Mesothelial cell of epicardium (in vitro differentiated cells): ENCODE results near the gene DOCK11. TPM values are rescaled to one million over a fixed set of nuclear protein-coding genes. Genes with fewer than 3 reads are reported as not detected.

Experiments used
- DNase-seq, 2 experiments: peaks; one replicate each; pipeline ENCODE4 v3.0.0; 2021; ENCODE audit warnings: low spot score in 2 of 2; ENCODE audit not compliant: unreplicated experiment in 2 of 2
- H3K27ac Mint-ChIP-seq: 2 replicates; pipeline ENCODE4 v1.8.0; 2021; ENCODE audit warnings: mixed read lengths
- H3K27me3 Mint-ChIP-seq: 2 replicates; pipeline ENCODE4 v1.8.0; 2021; ENCODE audit warnings: low read depth, mixed read lengths
- H3K36me3 Mint-ChIP-seq: 2 replicates; pipeline ENCODE4 v1.8.0; 2021; ENCODE audit warnings: mixed read lengths
- H3K4me1 Mint-ChIP-seq: 2 replicates; pipeline ENCODE4 v1.8.0; 2021; ENCODE audit warnings: mixed read lengths
- H3K4me3 Mint-ChIP-seq: 2 replicates; pipeline ENCODE4 v1.8.0; 2021; ENCODE audit warnings: mild to moderate bottlenecking, moderate library complexity, mixed read lengths
- H3K9me3 Mint-ChIP-seq: 2 replicates; pipeline ENCODE4 v1.8.0; 2021; ENCODE audit warnings: mixed read lengths
- total RNA-seq: library from RNA; stranded (reverse); gene quantifications from 3 replicates; pipeline ENCODE4 v1.2.1, GENCODE V29; 2021
- TF ChIP-seq, protein P1 (sequence below): fragments of 200-600 bp; sonication (generic); IDR thresholded peaks from one replicate; pipeline ENCODE4 v1.5.0; 2021; ENCODE audit warnings: antibody characterized with exemption; ENCODE audit not compliant: unreplicated experiment

Gene DOCK11
- total RNA-seq, 1 donor from 2014 or later, result 56.7 TPM

DNA sequence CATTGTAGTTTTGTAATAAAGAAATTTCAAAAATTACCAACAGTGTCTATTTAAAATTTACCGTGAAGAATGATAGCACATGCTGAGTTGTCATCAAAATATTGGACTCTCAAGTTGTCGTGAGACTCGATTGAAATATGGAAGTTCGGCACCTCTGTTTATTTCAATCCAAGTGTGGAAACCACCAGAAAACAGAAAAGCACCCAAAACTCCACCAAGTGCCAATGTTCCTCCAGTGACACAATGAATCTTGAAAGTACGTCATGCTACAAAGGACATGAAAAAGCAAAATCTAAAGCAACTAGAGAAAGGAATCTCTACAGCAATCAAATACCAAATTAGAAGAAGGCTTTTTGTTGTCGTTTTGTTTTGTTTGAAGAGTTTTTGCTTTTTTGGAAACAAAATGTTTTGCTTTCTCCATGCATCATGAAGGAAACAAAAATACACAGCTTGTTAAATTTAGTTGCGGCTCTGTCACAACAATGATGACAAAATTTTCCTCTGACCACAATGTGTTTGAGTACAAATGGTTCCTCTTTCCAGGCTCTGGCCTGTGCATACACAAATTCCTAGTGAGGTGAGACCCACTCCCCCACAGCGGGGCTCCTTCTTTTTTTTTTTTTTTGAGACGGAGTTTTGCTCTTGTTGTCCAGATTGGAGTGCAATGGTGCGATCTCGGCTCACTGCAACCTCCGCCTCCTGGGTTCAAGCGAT is 222.2 kb downstream of the DOCK11 start:
- no peak for DNase-seq
- Mint-ChIP-seq H3K4me1 (no peaks in the 10 kb centered on the region), H3K36me3 (no peaks in the 10 kb centered on the region), H3K9me3 (peaks cover 46% of the 10 kb centered on the region), H3K27ac (no peak overlapping the region), H3K4me3 (no peak overlapping the region), H3K27me3 (no peaks in the 10 kb centered on the region)
- TF ChIP-seq, protein P1, sequence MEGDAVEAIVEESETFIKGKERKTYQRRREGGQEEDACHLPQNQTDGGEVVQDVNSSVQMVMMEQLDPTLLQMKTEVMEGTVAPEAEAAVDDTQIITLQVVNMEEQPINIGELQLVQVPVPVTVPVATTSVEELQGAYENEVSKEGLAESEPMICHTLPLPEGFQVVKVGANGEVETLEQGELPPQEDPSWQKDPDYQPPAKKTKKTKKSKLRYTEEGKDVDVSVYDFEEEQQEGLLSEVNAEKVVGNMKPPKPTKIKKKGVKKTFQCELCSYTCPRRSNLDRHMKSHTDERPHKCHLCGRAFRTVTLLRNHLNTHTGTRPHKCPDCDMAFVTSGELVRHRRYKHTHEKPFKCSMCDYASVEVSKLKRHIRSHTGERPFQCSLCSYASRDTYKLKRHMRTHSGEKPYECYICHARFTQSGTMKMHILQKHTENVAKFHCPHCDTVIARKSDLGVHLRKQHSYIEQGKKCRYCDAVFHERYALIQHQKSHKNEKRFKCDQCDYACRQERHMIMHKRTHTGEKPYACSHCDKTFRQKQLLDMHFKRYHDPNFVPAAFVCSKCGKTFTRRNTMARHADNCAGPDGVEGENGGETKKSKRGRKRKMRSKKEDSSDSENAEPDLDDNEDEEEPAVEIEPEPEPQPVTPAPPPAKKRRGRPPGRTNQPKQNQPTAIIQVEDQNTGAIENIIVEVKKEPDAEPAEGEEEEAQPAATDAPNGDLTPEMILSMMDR, result no peak

DNA sequence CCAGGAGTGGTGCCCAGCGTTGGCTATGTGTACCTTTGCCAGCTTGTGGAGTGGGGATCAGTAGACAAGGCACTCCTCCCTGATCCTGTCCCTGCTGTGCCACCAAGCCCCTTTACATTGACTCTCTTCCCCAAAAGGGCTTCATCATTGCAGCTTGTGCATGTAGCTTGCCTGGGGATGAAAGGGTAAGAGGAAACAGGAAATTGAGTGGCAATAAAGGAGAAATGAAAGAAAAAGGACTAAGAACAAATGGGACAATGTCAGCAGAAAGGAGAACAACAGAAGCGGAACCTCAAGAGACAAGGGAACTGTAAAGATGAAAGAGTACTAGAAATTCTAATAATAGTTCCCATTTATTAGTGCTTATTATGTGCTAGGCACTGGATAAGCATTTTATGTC is 223.1 kb downstream of the DOCK11 start:
- H3K4me3 Mint-ChIP-seq, result no peak overlapping the region
- DNase-seq, result no peak
- no peaks in the 10 kb centered on the region for H3K4me1 Mint-ChIP-seq
- H3K9me3 Mint-ChIP-seq, result peaks cover 41% of the 10 kb centered on the region
- H3K27me3 Mint-ChIP-seq, result no peaks in the 10 kb centered on the region
- TF ChIP-seq, protein P1, result no peak
- H3K36me3 Mint-ChIP-seq, result no peaks in the 10 kb centered on the region
- no peak overlapping the region for H3K27ac Mint-ChIP-seq

DNA sequence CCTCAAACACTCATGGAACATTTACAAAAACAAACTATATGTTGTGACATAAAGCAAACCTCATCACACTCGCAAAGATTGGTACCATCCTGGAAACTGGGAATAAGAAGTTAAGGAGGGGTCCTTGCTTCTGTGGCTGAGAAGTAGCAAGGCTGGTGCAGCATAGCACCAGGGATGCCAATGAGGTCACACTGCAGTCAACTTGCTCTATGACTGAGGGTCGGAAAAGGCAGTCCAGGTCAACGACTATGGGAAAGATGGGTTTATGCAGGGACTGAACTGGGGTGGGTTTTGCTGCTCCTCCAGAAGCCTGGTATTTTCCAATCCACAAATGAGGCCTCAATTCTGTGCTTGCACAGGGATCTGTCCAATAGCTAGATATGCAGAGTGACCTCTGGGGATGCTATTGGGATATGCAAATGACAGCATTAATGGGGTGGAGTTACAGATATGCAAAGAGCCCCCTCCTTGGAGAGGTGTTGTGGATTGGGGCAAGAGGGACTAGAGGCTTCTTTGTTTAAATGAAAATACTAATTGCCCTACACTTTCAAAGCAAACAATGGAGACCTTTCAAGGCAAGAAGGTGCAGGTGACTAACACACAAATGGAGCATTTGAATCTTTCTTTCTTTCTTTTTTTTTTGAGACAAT is 224.6 kb downstream of the DOCK11 start:
- Mint-ChIP-seq H3K4me3 (no peak overlapping the region), H3K36me3 (no peaks in the 10 kb centered on the region), H3K27me3 (no peaks in the 10 kb centered on the region), H3K27ac (no peak overlapping the region), H3K4me1 (peaks cover 4% of the 10 kb centered on the region), H3K9me3 (peaks cover 39% of the 10 kb centered on the region)
- TF ChIP-seq, protein P1, result no peak
- no peak for DNase-seq

DNA sequence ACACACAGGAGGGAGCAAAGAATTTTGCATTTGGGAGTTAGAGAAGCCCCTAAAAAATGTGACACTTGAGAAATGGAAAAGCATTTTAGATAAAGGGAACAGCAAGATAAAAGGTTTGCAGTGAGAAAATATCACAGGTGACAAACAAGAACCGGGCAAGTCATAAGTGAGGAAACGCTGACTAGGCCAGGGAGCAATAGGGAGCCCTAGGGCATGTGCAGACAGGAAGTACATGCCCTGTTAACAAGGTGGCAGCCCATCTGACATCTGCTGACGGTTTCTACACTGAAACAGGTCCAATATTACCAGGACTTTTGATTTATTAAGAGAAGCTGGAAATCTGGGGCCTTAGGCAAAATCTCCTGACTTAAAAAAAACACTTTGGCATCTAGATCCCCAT is 227.8 kb downstream of the DOCK11 start:
- peaks cover 8% of the 10 kb centered on the region for H3K4me1 Mint-ChIP-seq
- peaks cover 34% of the 10 kb centered on the region for H3K9me3 Mint-ChIP-seq
- DNase-seq, result no peak
- H3K27ac Mint-ChIP-seq, result no peak overlapping the region
- H3K36me3 Mint-ChIP-seq, result no peaks in the 10 kb centered on the region
- TF ChIP-seq, protein P1, result no peak
- no peaks in the 10 kb centered on the region for H3K27me3 Mint-ChIP-seq
- no peak overlapping the region for H3K4me3 Mint-ChIP-seq

DNA sequence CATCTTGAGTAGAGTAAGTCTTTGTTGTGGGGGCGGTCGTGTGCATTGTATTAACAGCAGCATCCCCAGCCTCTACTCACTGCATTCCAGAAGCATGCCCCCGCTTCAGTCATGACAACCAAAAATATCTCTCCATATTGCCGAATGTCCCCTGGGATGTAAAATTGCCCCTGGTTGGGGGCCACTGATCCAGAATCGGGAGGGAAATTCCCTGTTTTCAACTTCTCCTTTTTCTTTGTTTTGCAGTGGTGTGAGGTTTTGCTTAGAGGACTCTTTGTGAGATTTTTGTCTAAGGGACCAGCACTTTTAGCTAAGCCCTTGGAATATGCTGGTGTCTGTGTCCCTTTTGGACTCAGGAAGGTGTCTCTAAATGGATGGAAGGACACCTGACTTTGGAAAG is 228.8 kb downstream of the DOCK11 start:
- DNase-seq, result no peak
- Mint-ChIP-seq H3K4me1 (peaks cover 13% of the 10 kb centered on the region), H3K36me3 (no peaks in the 10 kb centered on the region), H3K4me3 (no peak overlapping the region), H3K27ac (no peak overlapping the region), H3K27me3 (no peaks in the 10 kb centered on the region), H3K9me3 (peaks cover 32% of the 10 kb centered on the region)
- TF ChIP-seq, protein P1, result no peak
